HPDE6-E6E7 (cell line): ENCODE results near the gene TRNP1.

Experiments used
- DNase-seq: peaks from one replicate; pipeline ENCODE4 v3.0.0; 2011; ENCODE audit warnings: missing footprints; ENCODE audit errors: extremely low spot score

TRNP1 gene

GRCh38 chr1:27001570-27002360, 8.3 kb downstream of the TRNP1 start:
- DNase-seq, result no peak

DNA sequence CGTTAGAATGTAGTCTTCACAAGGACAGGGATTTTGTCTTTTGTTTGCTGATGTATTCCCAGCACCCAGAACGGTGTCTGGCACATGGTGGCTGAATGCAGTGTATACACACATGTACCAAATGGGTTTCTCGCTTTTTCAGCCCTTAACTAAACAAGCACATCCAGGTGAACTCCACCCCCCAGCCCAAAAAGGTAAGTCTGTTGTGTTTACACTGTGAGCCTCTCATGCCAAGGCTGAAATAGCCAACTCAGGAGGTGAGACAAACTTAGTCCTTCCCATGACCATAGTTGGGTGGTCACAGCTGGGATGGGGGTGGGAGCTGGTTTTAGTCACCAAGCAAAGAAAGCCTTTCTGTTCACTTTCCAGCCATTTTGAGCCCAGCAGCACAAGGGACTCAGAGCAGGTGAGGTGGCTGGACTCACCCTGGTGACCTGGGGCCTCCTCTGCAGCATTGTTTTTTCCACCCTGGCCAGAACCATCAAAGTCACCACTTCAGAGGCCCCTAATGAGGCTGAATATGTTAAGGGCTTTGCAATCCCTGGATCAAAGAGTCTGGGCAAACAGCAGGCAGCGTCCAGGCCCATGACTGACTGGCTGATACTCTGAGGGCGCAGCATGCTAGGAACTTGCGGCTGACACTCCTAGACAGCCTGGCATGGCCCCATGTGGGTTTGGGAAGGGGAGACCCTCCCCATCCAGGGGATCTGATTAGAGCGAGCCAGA, 10.4 kb downstream of the TRNP1 start:
- no peak for DNase-seq

DNA sequence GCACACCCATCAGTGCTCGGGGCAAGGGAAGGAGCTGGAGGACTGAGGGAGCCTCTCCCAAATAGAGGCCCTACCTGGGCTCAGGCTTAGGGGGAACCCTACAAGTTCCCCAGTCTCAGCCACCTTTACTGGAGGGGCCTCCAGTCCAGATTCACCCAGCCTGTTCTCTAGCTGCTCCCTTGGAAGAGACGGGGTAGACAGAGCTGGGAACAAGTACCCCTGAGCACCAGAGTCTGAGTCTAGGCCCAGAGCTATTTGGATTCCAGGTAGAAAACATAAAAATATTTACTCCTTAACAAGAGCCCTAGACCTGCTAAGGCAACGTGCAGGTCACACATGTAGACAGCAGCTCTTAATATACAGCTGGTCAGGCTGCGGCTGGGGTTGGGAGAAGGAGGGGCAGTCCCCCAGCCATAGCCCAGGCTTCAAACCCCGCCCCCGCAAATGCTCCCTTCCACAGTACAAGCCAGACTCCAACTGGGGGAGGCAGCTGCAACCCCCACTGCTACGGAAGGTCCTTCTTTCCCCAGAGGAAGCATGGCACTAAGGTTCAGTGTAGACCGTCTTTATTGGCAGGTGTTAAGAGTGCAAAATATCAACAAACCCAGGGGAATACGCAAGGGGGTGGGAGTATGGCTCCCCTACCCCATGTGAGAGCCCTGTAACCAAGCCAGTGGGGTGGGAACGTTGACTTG, 11.1 kb downstream of the TRNP1 start:
- no peak for DNase-seq

GRCh38 chr1:27005166-27005530, 11.7 kb downstream of the TRNP1 start:
- no peak for DNase-seq

GRCh38 chr1:27005648-27006496, 12.4 kb downstream of the TRNP1 start:
- DNase-seq, result no peak

GRCh38 chr1:27006683-27007082, 13.2 kb downstream of the TRNP1 start:
- no peak for DNase-seq

DNA sequence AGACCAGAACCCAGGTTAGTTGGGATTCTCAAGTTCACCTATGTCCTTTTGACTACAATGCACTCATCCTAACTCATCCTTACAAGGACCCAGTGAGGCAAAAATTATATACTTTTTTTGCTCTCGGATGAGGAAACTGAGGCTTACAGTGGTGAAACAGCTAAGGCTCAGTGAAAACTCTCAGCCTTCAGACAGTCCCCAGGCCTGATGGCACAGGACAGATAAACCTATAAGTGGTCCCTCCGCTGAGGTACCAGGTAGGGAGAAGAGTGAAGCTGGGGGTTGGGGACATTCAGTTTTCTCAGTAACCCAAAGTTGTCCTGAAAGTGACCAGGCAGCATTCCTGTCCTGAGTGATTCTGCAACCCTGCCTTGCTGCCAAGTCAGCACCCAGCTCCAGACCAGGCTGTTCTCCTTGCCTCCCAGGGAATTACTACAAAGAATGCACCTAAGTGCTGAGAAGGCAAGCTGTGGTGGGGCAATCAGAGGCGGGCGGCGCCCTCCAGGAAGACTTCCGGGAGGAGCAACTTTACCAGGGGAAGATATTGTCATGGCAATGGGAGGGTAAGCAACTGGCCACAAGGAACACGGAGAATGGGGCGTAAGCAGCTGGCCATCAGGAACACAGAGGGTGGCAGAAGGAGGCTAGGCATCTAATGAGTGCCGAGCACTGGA, 14.6 kb downstream of the TRNP1 start:
- DNase-seq, result no peak

- no peak for DNase-seq
These were observed 16.2 kb downstream of the TRNP1 start for GRCh38 chr1:27009601-27010197.

- DNase-seq, result no peak
These were observed 16.9 kb downstream of the TRNP1 start for GRCh38 chr1:27010226-27010994.

- peak; percentile 93 for DNase-seq
These were observed 17.7 kb downstream of the TRNP1 start for GRCh38 chr1:27011058-27011764.

GRCh38 chr1:27011976-27012563, 18.6 kb downstream of the TRNP1 start:
- DNase-seq, result no peak

DNA sequence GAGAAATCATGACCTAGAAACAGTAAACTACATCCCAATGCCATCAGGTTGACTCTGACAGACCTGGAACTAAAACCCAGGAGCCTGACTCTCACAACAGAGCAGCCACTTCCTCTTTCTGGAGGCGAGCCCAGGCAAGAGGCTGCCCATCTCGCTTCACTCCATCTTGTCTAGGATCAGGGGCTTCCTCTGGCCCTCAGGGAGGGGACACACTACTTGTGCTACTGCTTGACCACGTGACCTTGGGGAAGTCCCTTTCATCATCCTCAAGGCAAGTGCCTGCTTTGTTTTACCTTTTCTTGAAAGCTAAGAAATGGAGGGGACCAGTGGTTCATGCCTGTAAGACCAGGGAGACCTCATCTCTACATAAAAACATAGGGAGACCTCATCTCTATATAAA, 21.8 kb downstream of the TRNP1 start:
- no peak for DNase-seq

- DNase-seq, result no peak
These were observed 22.9 kb downstream of the TRNP1 start for GRCh38 chr1:27016376-27016775.

DNA sequence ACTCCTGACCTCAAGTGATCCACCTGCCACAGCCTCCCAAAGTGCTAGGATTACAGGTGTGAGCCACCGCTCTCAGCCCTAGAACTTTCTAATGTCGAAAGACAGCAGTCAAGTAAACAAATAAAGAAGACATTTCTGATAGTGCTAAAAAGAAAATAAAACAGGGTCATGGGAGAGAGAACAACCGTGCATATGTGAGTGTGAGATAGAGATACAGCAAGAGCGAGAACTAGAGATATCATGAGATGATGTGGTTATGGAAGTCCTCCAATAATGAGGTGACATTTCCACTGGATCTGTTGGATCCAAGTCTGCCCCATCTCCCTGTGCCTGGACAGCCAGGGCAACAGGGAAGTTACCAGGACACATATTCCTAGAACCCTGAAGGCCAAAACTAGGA, 23.7 kb downstream of the TRNP1 start:
- DNase-seq, result no peak

DNA sequence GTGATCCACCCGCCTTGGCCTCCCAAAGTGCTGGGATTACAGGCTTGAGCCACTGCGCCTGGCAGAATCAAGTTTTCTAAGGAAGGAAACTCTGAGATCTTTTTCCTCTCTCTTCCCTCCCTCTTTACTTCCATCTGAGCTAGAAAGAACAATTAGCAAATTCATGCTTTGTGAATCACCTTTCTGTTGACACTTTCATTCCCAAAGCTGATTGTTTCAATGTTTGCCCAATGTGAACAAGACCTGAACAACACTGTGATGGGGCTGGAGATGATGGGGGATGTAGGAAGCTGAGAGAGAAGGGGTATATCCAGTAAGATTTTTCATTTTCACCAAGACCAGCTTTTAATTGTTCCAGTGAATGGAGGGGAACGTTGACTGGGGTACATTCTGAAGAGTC, 24.8 kb downstream of the TRNP1 start:
- DNase-seq, result no peak

- DNase-seq, result no peak
These were observed 28.0 kb downstream of the TRNP1 start for GRCh38 chr1:27021354-27022031.

GRCh38 chr1:27025718-27026117, 32.2 kb downstream of the TRNP1 start:
- DNase-seq, result no peak
